Small intestine (tissue), 7 donors: Measurements from ENCODE around the gene ERF. TPM values are rescaled to one million over a fixed set of nuclear protein-coding genes. Genes with fewer than 3 reads are reported as not detected.

Source experiments
- DNase-seq, 2 donors: peaks; one replicate each; pipeline versions ENCODE4 v3.0.0 to v3.0.0-alpha.2; 2013
- FAIRE-seq: peaks from 2 replicates; lab custom pipeline; 2012; peaks lifted over from hg19 to GRCh38; lab: Jason Lieb, UNC
- H3K27ac ChIP-seq, 3 donors: one replicate each; pipeline ENCODE4 v1.5.1; 2013; ENCODE audit warnings: low read length in 2 of 3, mild to moderate bottlenecking in 2 of 3, control low read depth in 1 of 3, inconsistent platforms in 1 of 3, low read depth in 1 of 3, moderate library complexity in 1 of 3
- H3K27me3 ChIP-seq, 3 donors: one replicate each; pipeline ENCODE4 v1.6.1; 2013; ENCODE audit warnings: low read length in 3 of 3, inconsistent platforms in 1 of 3; ENCODE audit not compliant: control insufficient read depth in 3 of 3, insufficient read depth in 3 of 3
- H3K36me3 ChIP-seq, 3 donors: one replicate each; pipeline ENCODE4 v1.6.1; 2013; ENCODE audit warnings: low read length in 3 of 3, inconsistent platforms in 1 of 3, low read depth in 1 of 3, mild to moderate bottlenecking in 1 of 3, moderate library complexity in 1 of 3; ENCODE audit not compliant: control insufficient read depth in 3 of 3, insufficient read depth in 2 of 3
- H3K4me1 ChIP-seq, 3 donors: one replicate each; pipeline ENCODE4 v1.6.1; 2013; ENCODE audit warnings: low read length in 2 of 3, inconsistent platforms in 1 of 3, low read depth in 1 of 3, mild to moderate bottlenecking in 1 of 3, moderate library complexity in 1 of 3; ENCODE audit not compliant: control insufficient read depth in 3 of 3, insufficient read depth in 2 of 3
- H3K4me3 ChIP-seq, 3 donors: one replicate each; pipeline ENCODE4 v1.5.1; 2013; ENCODE audit warnings: low read length in 3 of 3, control low read depth in 1 of 3, inconsistent platforms in 1 of 3, low read depth in 1 of 3, mild to moderate bottlenecking in 1 of 3, moderate library complexity in 1 of 3
- H3K9me3 ChIP-seq, 2 donors: one replicate each; pipeline ENCODE4 v1.6.1; 2013; ENCODE audit warnings: low read depth in 1 of 2, low read length in 1 of 2; ENCODE audit not compliant: control insufficient read depth in 2 of 2, insufficient read depth in 1 of 2
- WGBS, 3 donors: extraction: QIAGEN DNeasy Blood & Tissue Kit; methylation state at CpG; one replicate each; pipeline ENCODE4 v1.1.7; 2013; 5-methylcytosine and 5-hydroxymethylcytosine counted together
- polyA plus RNA-seq, 4 donors: library from polyadenylated mRNA; stranded (reverse) in 3 of 4; unstranded in 1 of 4; fragments of 200-250 nt in 3 of 4; fragments of 120-200 nt in 1 of 4; gene quantifications; one replicate each; pipeline versions ENCODE4 v1.2.1 to v1.2.3, GENCODE V29; 2013
- donor health status: healthy with polysubstance abuse.
- donor health status: control.
- donor health status: control.
- donor health status: Bipolar disorder and iron deficiency.
- donor health status: healthy.

ERF gene
- polyA plus RNA-seq, 4 donors, result 28.6 to 60.7 (median 41.7) TPM

- 33 to 36% (median 34%) methylated on average over 7 of the region's 7 CpGs for WGBS, 3 donors
- peaks cover 10 to 69% (median 14%) of the 10 kb centered on the region in 3 donors for H3K4me1 ChIP-seq
- DNase-seq, result no peak
Measured at GRCh38 chr19:42281827-42282762, 27.2 kb upstream of the ERF start.

GRCh38 chr19:42281146-42281826 lies 26.4 kb upstream of the ERF start:
- Histone ChIP-seq H3K27me3 (no peaks in the 10 kb centered on the region), H3K4me3 (peak overlapping the region in 2 of 3 donors; percentile 72 to 87), H3K36me3 (peaks cover 0 to 16% (median 0%) of the 10 kb centered on the region in 3 donors), H3K27ac (peak overlapping the region; percentile 44 to 86 (median 77)), H3K4me1 (peaks cover 10 to 67% (median 14%) of the 10 kb centered on the region in 3 donors), H3K9me3 (no peaks in the 10 kb centered on the region)
- FAIRE-seq (no peak), DNase-seq (peak in 1 of 2 donors; percentile 62)
- WGBS, 3 donors, result 12 to 21% (median 12%) methylated on average over 19 to 25 of the region's 25 CpGs

More at GRCh38 chr19:42281827-42282762, 27.2 kb upstream of the ERF start:
- no peak for FAIRE-seq
- no peaks in the 10 kb centered on the region for H3K27me3 ChIP-seq
- H3K36me3 ChIP-seq, result peaks cover 0 to 14% (median 0%) of the 10 kb centered on the region in 3 donors
- H3K27ac ChIP-seq, result peak overlapping the region in 2 of 3 donors; percentile 77 to 86
- no peaks in the 10 kb centered on the region for H3K9me3 ChIP-seq
- H3K4me3 ChIP-seq, result peak overlapping the region in 1 of 3 donors; percentile 87

GRCh38 chr19:42280815-42281145 lies 25.9 kb upstream of the ERF start:
- 0 to 3% (median 1%) methylated on average over 6 to 20 of the region's 20 CpGs for WGBS, 3 donors
- peaks cover 10 to 65% (median 14%) of the 10 kb centered on the region in 3 donors for H3K4me1 ChIP-seq
- H3K27ac ChIP-seq, result peak overlapping the region; percentile 53 to 79 (median 77)
- H3K27me3 ChIP-seq, result no peaks in the 10 kb centered on the region
- FAIRE-seq (no peak), DNase-seq (no peak)
- H3K4me3 ChIP-seq, result peak overlapping the region; percentile 72 to 87 (median 76)
- peaks cover 0 to 21% (median 0%) of the 10 kb centered on the region in 3 donors for H3K36me3 ChIP-seq
- no peaks in the 10 kb centered on the region for H3K9me3 ChIP-seq

- no peaks in the 10 kb centered on the region for H3K27me3 ChIP-seq
- H3K27ac ChIP-seq, result peak overlapping the region; percentile 53 to 79 (median 77)
- FAIRE-seq (no peak), DNase-seq (peak; percentile 79 to 91)
- peak overlapping the region; percentile 72 to 87 (median 76) for H3K4me3 ChIP-seq
- 0 to 1% (median 1%) methylated on average over 48 to 89 of the region's 89 CpGs for WGBS, 3 donors
- peaks cover 10 to 61% (median 11%) of the 10 kb centered on the region in 3 donors for H3K4me1 ChIP-seq
- no peaks in the 10 kb centered on the region for H3K9me3 ChIP-seq
- H3K36me3 ChIP-seq, result peaks cover 0 to 27% (median 0%) of the 10 kb centered on the region in 3 donors
Measured at GRCh38 chr19:42279902-42280814, 25.2 kb upstream of the ERF start.

- DNase-seq (no peak), FAIRE-seq (no peak)
- Histone ChIP-seq H3K27ac (peak overlapping the region; percentile 53 to 79 (median 77)), H3K36me3 (peaks cover 0 to 35% (median 0%) of the 10 kb centered on the region in 3 donors), H3K4me1 (peaks cover 6 to 55% (median 10%) of the 10 kb centered on the region in 3 donors), H3K9me3 (no peaks in the 10 kb centered on the region), H3K27me3 (no peaks in the 10 kb centered on the region), H3K4me3 (peak overlapping the region; percentile 72 to 87 (median 76))
- WGBS, 3 donors, result 10 to 16% (median 13%) methylated on average over 5 to 6 of the region's 6 CpGs
Measured at GRCh38 chr19:42279155-42279901, 24.4 kb upstream of the ERF start.

- DNase-seq (peak in 1 of 2 donors; percentile 48), FAIRE-seq (no peak)
- peaks cover 6 to 55% (median 10%) of the 10 kb centered on the region in 3 donors for H3K4me1 ChIP-seq
- no peaks in the 10 kb centered on the region for H3K27me3 ChIP-seq
- H3K4me3 ChIP-seq, result no peak overlapping the region
- H3K36me3 ChIP-seq, result peaks cover 0 to 42% (median 0%) of the 10 kb centered on the region in 3 donors
- H3K9me3 ChIP-seq, result no peaks in the 10 kb centered on the region
- WGBS, 3 donors, result 62 to 73% (median 65%) methylated on average over 5 of the region's 5 CpGs
- peak overlapping the region in 2 of 3 donors; percentile 77 to 79 for H3K27ac ChIP-seq
Measured at GRCh38 chr19:42278452-42279154, 23.7 kb upstream of the ERF start.
